HUES64 (cell line): ENCODE results near the gene DYSF.

Experiments used
- H3K27ac ChIP-seq: 2 replicates; pipeline ENCODE4 v1.7.0; 2013; ENCODE audit warnings: low read depth, low read length, inconsistent platforms
- H3K27me3 ChIP-seq: 2 replicates; pipeline ENCODE4 v1.6.1; 2013; ENCODE audit warnings: mild to moderate bottlenecking, low read length; ENCODE audit not compliant: insufficient read depth
- H3K36me3 ChIP-seq: 2 replicates; pipeline ENCODE4 v1.6.1; 2013; ENCODE audit warnings: mild to moderate bottlenecking, low read length; ENCODE audit not compliant: insufficient read depth
- H3K4me1 ChIP-seq: 2 replicates; pipeline ENCODE4 v1.6.1; 2013; ENCODE audit warnings: mild to moderate bottlenecking, low read length, moderate library complexity; ENCODE audit not compliant: insufficient read depth
- H3K4me3 ChIP-seq: 2 replicates; pipeline ENCODE4 v1.5.1; 2013; ENCODE audit warnings: mild to moderate bottlenecking, low read length, moderate library complexity
- H3K9ac ChIP-seq: 2 replicates; pipeline ENCODE4 v1.6.1; 2013; ENCODE audit warnings: mild to moderate bottlenecking, low read depth, low read length
- H3K9me3 ChIP-seq: 2 replicates; pipeline ENCODE4 v1.6.1; 2013; ENCODE audit warnings: low read depth, low read length; ENCODE audit not compliant: insufficient read depth
- WGBS: fragments of 150-250, 120-280 bp; methylation state at CpG from one replicate; pipeline ENCODE4 v1.1.7; 2013; ENCODE audit warnings: missing lambda C conversion rate; 5-methylcytosine and 5-hydroxymethylcytosine counted together

DYSF gene

GRCh38 chr2:71546275-71546638, 92.9 kb downstream of the DYSF start:
- Histone ChIP-seq H3K4me1 (no peaks in the 10 kb centered on the region), H3K4me3 (no peak overlapping the region), H3K27me3 (peaks cover 6% of the 10 kb centered on the region; the same call in 1 of the 2 replicates), H3K36me3 (no peaks in the 10 kb centered on the region), H3K9ac (no peak overlapping the region), H3K27ac (no peak overlapping the region), H3K9me3 (peaks cover 12% of the 10 kb centered on the region; the same call in 1 of the 2 replicates)
- WGBS: 65% methylated on average over 3 of the region's 3 CpGs

- no peak overlapping the region for H3K9ac ChIP-seq
- no peak overlapping the region for H3K4me3 ChIP-seq
- peaks cover 7% of the 10 kb centered on the region; the same call in 1 of the 2 replicates for H3K9me3 ChIP-seq
- H3K27me3 ChIP-seq: peaks cover 6% of the 10 kb centered on the region; the same call in 1 of the 2 replicates
- WGBS: 94% methylated on average over 14 of the region's 14 CpGs
- H3K27ac ChIP-seq: no peak overlapping the region
- no peaks in the 10 kb centered on the region for H3K4me1 ChIP-seq
- no peaks in the 10 kb centered on the region for H3K36me3 ChIP-seq
Observed at GRCh38 chr2:71546777-71547281, 93.5 kb downstream of the DYSF start.

- WGBS: 93% methylated on average over 12 of the region's 13 CpGs
Observed at GRCh38 chr2:71547616-71548285, 94.4 kb downstream of the DYSF start.

GRCh38 chr2:71548646-71549425, 95.5 kb downstream of the DYSF start:
- H3K27ac ChIP-seq: no peak overlapping the region
- H3K4me1 ChIP-seq: no peaks in the 10 kb centered on the region
- H3K9ac ChIP-seq: no peak overlapping the region
- H3K27me3 ChIP-seq: peaks cover 6% of the 10 kb centered on the region; the same call in 1 of the 2 replicates
- no peaks in the 10 kb centered on the region for H3K36me3 ChIP-seq
- 0 out of 2 replicates have a peak, but pooled peaks cover 3% of the 10 kb centered on the region for H3K9me3 ChIP-seq
- no peak overlapping the region for H3K4me3 ChIP-seq
- WGBS: 70% methylated on average over 20 of the region's 21 CpGs

More at GRCh38 chr2:71547616-71548285, 94.4 kb downstream of the DYSF start:
- no peaks in the 10 kb centered on the region for H3K4me1 ChIP-seq
- H3K27me3 ChIP-seq: peaks cover 6% of the 10 kb centered on the region; the same call in 1 of the 2 replicates
- H3K9ac ChIP-seq: no peak overlapping the region
- H3K4me3 ChIP-seq: no peak overlapping the region
- 0 out of 2 replicates have a peak, but pooled peaks cover 3% of the 10 kb centered on the region for H3K9me3 ChIP-seq
- H3K27ac ChIP-seq: no peak overlapping the region
- no peaks in the 10 kb centered on the region for H3K36me3 ChIP-seq

GRCh38 chr2:71550801-71551630, 97.7 kb downstream of the DYSF start:
- Histone ChIP-seq H3K27me3 (no peaks in the 10 kb centered on the region), H3K4me3 (no peak overlapping the region), H3K27ac (no peak overlapping the region), H3K9ac (no peak overlapping the region), H3K9me3 (no peaks in the 10 kb centered on the region), H3K36me3 (no peaks in the 10 kb centered on the region), H3K4me1 (no peaks in the 10 kb centered on the region)
- WGBS: 94% methylated on average over 11 of the region's 11 CpGs

DNA sequence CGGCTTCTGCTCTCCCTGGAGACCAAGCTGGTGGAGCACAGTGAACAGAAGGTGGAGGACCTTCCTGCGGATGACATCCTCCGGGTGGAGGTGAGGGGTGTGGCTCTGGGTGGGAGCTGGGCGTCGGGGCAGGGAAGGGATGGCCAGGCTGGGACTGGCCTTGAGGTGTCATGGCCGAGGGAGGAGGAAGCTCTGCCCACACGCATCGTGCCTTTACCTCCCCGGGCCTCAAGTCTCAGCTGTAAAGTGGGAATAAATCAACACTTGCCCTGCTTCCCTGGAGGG, 98.2 kb downstream of the DYSF start:
- Histone ChIP-seq H3K27ac (no peak overlapping the region), H3K4me3 (no peak overlapping the region), H3K27me3 (no peaks in the 10 kb centered on the region), H3K9ac (no peak overlapping the region), H3K36me3 (no peaks in the 10 kb centered on the region), H3K9me3 (no peaks in the 10 kb centered on the region), H3K4me1 (no peaks in the 10 kb centered on the region)
- 94% methylated on average over 9 of the region's 9 CpGs for WGBS

GRCh38 chr2:71552356-71552755, 99.0 kb downstream of the DYSF start:
- H3K9me3 ChIP-seq: no peaks in the 10 kb centered on the region
- no peak overlapping the region for H3K9ac ChIP-seq
- no peaks in the 10 kb centered on the region for H3K36me3 ChIP-seq
- no peak overlapping the region for H3K27ac ChIP-seq
- H3K4me3 ChIP-seq: no peak overlapping the region
- no peaks in the 10 kb centered on the region for H3K4me1 ChIP-seq
- no peaks in the 10 kb centered on the region for H3K27me3 ChIP-seq
- 89% methylated on average over 6 of the region's 6 CpGs for WGBS

GRCh38 chr2:71552861-71553301, 99.5 kb downstream of the DYSF start:
- no peak overlapping the region for H3K27ac ChIP-seq
- WGBS: 94% methylated on average over 15 of the region's 15 CpGs
- no peaks in the 10 kb centered on the region for H3K27me3 ChIP-seq
- H3K9ac ChIP-seq: no peak overlapping the region
- no peaks in the 10 kb centered on the region for H3K9me3 ChIP-seq
- H3K4me3 ChIP-seq: no peak overlapping the region
- H3K4me1 ChIP-seq: no peaks in the 10 kb centered on the region
- H3K36me3 ChIP-seq: no peaks in the 10 kb centered on the region

DNA sequence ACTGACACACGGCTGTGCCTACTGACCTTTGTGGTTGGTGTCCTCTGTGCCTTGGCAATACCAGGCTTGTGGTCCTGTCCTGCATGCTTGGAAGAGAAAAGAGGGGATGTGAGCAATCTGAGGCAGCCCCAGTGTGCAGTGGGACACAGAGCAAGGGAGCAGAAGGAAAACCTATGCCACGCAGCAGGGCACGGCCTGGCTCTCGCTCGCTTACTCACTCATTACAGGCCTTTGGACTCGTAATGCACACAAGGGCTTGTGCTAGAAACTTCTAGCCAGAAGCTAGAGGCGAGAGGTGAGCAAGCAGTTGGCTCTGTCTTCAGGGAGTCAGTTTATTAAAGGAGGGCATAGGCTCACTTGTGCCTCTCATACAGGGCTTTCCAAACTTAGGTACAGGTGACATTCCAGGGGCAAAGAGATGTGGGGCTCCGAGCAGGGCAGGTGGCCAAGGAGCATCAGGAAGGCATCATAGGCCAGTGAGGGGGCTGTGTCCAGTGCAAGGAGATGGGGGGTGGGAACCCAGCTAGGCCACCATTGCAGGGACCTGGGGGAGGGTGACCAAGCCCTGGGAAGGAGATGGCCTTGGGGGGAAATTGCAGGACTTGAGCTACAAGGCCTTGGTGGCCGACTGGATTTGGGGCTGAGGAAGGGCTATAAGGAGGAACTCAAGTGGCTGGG, 100.8 kb downstream of the DYSF start:
- Histone ChIP-seq H3K4me3 (no peak overlapping the region), H3K9me3 (no peaks in the 10 kb centered on the region), H3K36me3 (no peaks in the 10 kb centered on the region), H3K4me1 (no peaks in the 10 kb centered on the region), H3K9ac (no peak overlapping the region), H3K27me3 (no peaks in the 10 kb centered on the region), H3K27ac (no peak overlapping the region)
- WGBS: 94% methylated on average over 9 of the region's 9 CpGs

DNA sequence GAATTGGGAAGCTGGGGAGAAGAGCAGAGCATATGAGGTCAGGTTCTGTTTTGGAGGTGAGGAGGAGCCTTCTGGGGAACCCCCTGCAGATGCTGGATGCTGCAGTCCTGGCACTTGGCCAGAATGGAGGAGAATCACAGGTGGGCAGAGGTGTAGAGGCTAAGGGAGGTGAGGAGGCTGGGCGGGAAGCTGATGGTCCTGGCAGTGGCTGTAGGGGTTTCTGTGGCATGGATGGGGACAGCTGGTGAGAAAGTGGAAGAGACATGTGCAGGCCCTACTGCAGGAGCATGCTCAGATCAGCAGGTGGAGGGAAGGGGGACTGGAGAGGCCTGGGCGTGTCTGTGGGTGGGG, 101.3 kb downstream of the DYSF start:
- Histone ChIP-seq H3K27ac (no peak overlapping the region), H3K36me3 (no peaks in the 10 kb centered on the region), H3K4me3 (no peak overlapping the region), H3K9ac (no peak overlapping the region), H3K4me1 (no peaks in the 10 kb centered on the region), H3K27me3 (no peaks in the 10 kb centered on the region), H3K9me3 (no peaks in the 10 kb centered on the region)
- 96% methylated on average over 2 of the region's 2 CpGs for WGBS
